Activated T-cell treated with anti-CD3 and anti-CD28 coated beads, Interleukin-2, amount 50 U/mL, for 48 hours (primary cell): Measurements from ENCODE around the gene DGKI.
"Not testable (repeated sequence)": the region's sequence is repeated elsewhere in the genome, so short reads cannot be mapped to it uniquely, and the experiment has no call there.

Source experiments
- DNase-seq, 2 experiments: peaks; one replicate each; pipeline ENCODE4 v3.0.0-alpha.2; 2020

Gene DGKI

DNA sequence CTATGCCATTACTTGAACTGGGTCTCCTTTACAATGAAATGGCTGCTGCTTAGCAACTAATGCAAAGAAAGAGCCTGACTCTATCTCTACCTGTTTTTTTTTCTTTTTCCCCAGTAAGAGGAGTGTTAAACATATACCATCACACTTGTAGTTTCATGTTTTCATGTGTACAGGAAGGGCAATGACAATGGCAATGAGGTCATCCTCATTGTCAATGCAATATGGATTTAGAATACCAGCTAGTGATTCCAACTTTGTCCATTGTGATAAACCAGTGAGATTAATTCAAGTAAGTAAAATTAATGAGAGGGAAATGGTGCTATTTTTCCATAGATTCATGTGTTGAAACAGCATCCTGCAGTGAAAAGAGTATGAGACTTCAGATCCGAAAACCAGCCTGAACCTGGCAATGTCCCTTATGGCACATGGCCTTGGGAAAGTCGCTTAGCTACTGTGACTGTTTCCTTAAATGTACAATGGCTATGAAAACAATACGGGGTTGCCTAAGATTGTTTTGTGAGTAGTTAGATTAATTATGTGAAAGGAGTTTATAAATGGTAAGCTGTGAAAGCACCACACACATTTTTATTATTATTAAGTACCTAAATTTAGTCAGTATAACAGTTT, 11.2 kb downstream of the DGKI start:
- no peak for DNase-seq

DNA sequence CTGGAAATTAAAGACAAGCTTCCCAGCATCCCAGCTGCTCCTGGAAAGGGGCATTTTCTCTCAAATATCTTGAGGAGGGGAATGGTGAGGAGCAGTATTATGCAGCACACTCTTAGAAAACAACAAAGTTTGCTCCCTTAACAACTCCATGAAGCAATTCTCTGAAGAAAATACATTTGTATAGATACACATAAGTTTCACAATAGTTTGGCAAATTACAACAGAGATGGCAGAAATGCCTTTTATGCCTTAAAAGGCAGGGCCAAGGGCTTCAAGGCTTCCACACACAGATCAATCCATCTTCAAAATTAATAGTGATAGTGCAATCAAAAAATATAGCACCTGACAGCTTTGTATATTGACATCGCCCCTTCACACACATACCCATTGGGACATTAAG, 12.2 kb downstream of the DGKI start:
- DNase-seq: no peak

DNA sequence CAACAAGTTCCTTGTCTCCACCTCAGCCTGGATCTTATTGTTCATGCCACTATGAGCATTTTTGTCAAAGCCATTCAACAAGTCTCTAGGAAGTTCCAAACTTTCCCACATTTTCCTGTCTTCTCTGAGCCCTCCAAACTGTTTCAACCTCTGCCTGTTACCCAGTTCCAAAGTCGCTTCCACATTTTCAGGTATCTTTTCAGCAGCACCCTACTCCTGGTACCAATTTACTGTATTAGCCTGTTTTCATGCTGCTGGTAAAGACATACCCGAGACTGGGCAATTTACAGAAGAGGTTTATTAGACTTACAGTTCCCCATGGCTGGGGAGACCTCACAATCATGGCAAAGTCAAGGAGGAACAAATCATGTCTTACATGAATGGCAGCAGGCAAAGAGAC, 13.8 kb downstream of the DGKI start:
- not testable (repeated sequence) for DNase-seq

DNA sequence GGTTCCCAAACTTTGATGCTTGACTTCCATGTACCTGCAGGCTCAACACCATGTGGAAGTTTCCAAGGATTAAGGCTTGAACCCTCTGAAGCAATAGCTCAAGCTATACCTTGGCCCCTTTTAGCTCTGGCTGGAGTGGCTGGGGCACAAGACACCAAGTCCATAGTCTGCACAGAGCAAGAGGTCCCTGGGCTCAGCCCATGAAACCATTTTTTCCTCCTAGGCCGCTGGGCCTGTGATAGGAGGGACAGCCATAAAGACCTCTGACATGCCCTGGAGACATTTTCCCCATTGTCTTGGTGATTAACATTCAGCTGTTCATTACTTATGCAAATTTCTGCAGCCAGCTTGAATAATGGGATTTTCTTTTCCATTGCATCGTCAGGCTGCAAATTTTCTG, 14.4 kb downstream of the DGKI start:
- DNase-seq: no peak

DNA sequence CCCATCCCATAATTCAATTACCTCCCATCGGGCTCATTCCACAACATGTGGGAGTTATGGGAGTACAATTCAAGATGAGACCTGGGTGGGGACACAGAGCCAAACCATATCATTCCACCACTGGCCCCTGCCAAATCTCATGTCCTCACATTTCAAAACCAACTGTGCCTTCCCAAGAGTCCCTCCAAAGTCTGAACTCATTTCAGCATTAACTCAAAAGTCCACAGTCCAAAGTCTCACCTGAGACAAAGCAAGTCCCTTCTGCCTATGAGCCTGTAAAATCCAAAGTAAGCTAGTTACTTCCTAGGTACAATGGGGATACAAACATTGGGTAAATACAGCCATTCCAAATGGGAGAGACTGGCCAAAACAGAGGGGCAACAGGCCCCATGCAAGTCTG, 15.2 kb downstream of the DGKI start:
- not testable (repeated sequence) for DNase-seq

DNA sequence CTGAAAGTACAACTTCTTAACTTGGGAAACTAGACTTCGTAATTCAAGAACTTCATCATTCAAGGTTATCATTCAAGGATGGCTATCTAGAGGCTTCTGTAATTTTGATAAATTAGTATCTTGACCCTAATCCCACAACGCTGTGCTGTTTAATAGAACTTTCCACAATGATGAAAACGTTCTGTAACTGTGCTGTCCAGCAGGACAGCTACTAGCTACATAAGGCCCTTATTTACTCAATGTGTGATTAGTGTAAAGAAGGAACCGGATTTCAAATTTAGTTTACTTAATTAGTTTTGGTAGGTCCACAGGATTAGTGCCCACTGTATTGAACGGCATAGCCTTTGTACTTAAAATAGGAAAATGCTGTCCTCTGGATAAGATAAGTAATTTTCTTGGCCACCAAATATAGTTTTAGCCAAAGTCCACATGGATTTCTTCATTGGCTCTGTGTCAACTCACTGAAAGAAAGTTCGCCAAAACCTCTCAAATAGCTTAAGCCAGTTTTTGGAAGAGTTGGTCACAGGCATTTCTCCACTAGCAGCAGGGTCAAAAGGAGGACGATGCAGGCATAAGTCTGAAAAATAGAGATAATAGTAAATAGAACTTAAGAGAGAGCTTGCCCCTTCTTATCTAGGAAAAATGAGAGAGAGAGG, 17.3 kb downstream of the DGKI start:
- DNase-seq: no peak

DNA sequence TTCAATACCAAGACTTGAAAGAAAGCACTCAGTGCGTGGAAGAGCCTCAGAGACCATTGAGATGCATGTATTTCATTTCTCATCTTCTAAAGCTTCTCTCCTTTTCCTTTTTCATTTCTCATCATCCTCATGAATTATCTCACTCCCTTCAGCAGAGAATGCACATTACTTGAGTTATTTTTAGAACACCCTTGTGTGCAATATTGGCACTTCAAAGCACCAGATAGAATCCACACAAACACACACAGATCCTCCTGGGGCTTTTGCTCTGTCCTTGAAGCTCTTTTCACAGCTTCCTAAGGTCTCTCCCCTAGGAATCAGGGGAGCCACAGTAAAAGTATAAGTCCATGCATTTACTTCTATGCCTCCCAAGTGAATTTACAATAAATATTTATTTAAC, 18.3 kb downstream of the DGKI start:
- no peak for DNase-seq

DNA sequence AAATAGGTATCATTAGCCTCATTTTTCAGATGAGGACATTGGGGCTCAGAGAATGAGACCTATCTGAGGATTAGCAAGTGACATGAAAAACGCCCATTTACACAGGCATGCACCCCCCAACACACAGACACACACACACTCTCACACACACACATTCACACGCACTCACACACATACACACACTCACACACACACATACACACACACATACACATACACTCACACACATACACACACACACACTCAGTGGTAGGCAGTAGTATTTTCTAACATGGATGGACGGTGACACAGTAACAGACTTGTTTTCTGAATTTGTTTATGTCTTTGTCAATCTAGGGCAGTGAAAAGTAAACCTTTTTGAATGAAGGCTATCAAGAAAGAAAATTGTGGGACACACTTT, 21.3 kb downstream of the DGKI start:
- DNase-seq: no peak

DNA sequence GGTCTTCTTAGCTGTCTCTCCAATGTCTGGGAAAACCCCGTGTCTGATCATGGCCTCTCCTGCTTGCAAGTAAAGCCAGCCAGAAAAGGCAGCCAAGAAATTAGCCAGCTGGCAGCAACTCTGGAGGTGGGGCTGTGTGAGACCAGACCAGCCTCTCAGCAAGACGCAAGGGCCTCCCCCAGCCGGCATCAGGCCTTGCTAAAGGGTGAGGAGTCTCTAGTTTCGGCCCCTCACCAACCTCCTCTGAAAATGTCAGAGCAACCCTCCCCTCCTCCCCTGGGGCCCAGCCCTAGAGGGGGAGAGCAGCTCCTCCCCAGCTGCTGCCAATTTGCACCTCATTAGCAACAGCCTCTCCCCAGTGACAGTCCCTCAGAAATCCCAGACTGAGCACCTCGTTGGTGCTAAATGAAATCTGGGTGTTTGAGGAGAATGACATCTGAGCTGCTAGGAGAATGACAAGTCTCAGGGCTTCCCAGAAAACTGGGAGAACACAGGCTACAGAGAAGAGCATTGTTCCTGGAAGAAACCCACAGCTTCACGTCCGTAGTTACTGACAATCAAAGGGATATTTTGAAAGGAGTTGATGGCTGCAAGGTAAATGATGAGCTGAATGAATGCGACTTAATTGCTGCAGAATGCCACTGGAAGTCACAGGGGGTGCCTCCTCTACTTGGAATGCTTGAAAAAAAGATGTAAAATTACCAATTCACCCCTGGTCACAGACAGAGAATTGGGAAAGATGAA, 25.9 kb downstream of the DGKI start:
- DNase-seq: no peak

DNA sequence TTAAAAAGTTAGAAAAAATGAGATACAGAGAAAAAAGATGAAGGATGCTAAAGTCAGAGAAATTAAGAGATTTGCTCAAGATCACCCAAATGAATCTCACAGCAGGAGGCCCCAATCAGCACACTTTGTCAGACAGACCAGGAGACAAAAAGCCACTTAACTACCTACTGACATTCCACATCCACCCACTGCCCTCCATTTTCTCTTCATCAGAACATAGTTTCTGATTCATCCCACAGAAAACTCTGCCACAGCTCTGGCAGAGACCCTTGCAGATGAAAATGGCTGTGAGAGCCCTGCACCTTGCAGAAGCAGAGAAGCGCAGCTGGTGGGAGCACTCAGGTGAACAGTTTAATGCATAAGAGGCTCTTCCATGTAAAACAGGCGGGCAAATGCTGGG, 26.6 kb downstream of the DGKI start:
- DNase-seq: no peak

DNA sequence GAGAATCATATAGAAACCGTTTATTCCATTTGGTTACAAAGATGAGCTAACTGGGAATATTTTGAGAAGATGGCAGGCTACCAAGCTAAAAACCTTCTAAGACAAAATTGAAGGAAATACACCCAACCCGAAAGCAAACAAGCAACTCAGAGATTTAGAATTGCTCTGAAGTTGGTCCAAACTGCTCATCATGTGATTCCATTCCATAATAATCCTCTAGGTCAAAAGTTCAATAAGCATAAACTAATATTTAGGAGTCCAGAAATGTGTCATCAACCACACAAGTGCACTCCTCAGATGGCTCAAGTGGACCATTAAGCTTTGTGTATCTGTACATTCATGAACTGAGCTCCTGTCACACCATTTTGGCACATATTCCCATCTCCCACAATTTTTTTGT, 28.7 kb downstream of the DGKI start:
- DNase-seq: no peak

DNA sequence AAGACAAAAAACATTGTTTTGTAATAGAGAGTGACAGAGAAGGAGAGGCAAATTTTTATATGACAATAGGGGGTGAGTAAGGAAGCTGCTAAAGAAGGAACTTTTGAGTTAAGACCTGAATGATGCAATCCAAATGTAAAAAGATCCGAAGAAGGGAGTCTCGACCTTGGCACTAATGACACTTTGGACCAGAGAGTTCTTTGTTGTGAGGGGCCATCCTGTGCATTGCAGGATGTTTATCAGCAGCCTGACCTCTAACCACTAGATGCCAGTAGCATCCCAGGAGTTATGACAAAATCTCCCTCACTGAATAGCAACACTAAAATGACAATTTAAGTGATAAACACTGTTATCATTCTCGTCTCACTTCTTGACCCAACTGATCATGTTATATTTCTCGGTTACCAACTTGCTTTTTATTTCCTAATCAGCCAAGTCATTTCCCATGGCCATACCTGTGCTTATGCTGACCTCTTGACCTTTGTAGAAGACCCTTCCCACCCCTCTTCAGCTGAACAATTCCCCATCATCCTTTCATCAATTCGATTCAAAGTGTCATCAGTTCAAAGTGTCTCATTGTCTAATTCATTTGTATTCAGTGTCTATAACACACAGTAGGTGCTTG, 30.0 kb downstream of the DGKI start:
- no peak for DNase-seq

DNA sequence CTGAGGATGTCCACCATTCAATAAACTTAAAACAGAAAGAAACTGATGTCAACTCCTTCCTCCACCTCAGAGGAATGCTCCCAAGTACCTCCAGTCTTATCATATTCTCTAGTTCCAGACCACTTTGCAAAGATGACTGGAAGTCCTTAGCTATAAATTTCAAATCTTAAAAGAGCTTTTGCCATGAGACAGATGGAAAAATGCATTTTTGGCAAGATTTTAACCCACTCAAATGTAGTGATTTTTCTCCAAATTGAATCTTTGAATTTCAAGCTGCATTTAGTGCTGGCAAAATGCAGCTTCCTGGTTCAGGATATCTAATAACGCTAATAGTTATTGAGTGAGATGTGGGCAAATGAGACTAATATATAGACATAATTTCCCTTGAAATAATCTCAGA, 33.2 kb downstream of the DGKI start:
- no peak for DNase-seq

DNA sequence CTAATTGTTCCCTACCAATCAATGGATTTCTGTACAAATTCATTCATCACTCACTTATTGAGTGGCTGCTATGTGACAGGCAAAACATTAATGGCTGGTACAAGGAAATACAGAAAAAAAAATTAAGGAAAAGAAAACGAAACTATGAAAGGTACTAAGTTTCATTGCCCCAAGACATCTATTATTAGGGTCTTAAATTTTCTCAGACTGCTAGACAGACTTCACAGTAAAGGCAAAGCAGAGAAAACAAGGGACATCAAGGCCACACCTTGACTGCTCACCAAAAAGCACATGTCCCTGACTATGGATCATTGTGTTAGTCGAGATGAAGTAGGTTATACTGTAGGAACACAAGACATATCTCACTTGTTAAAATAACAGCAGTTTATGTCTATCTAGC, 36.5 kb downstream of the DGKI start:
- DNase-seq: no peak

DNA sequence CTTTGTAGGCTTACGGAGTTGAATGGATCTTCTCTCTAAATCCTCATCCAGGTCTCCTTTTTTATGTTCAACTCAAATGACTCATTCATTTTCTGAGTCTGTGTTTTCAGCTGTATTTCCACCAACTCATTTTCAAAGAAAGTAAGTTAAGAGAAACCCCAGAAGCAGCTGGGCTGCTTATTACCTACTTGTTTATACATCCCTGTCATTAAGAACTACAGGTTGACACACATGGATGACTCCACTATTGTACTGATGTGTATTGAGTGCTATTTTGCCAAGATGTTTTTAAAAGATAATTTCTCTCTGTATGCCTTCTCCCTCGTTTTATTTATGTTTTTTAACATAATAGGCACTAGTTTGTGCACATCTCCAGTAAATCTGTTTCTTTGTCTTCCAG, 41.9 kb downstream of the DGKI start:
- no peak for DNase-seq

DNA sequence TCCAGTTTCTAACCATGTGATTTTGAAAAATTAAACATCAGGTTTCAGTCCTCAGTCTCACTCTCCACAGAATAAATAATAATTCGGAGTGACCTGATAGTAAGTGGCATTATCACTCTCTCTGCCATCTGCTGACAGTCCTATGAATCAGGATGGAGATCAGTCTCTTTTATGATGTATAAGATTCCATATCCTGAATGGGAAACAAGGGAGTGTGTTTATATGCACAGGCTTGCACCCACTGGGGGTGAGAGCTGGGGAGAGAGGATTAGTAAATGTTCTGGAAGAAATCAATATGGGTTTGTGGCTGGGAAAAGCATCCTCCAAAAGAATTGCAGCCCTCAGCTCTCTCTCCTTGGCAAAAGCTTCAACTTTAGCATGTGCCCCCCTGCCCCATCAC, 45.3 kb downstream of the DGKI start:
- no peak for DNase-seq

DNA sequence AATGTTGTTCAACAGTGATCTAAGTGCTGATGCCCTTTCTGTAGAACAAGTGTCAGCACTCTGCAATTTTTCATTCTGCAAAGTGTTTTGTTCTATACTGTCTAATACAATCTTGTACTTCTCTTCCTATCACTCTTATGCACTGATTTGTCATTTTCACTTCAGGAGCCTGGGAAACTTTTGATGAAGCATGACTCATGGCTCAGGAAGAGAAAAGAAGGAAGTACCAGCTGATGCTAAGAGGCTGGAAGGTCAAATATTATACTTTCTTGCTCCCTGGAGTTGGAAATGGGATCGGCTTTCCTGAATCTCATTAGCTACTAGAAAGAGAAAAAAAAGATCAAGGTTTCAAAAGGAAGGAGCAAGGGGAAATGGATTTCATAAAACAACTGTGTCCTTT, 45.8 kb downstream of the DGKI start:
- no peak for DNase-seq

DNA sequence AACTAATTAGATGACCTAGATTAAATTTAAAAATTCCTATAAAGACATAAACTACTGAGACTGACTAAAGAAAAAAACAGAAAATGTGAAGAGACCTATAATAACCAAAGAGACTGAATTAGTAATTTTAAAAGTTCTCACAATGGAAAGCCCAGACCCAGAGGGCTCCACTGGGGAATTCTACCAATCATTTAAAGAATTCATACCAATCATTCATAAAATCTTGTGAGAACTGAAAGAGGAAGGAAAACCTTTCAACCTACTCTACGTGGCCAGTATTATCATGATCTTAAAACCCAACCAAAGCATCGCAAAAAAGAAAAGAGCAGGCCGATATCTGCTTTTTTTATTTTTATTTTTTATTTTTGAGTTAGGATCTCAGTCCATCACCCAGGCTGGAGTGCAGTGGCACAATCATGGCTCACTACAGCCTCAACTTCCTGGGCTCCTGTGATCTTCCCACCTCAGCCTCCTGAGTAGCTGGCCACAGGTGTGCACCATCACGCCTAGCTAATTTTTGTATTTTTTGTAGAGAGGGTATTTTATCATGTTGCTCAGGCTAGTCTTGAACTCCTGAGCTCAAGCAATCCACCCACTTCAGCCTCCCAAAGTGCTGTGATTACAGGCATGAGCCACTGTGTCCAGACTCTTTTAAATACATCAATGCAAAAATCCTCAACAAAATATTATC, 48.6 kb downstream of the DGKI start:
- DNase-seq: no peak

DNA sequence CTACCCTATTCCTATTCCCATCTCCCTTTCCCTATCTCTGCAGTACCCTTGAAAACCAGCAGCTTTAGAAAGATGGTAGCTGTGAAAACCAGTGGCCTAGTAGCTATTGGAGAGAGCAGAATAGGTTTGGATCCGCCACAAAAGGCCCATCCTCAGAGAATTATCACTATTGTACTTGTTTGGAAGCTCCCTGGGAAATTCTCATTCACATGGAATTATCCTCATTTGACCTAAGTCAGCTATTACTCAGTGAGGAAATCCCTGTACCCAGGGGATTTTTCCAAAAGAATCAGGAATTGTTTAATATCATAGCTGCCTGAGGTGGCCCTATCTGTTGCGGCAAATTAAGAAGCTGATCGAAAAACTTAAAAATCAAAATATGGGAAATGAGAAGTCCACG, 51.6 kb downstream of the DGKI start:
- DNase-seq: no peak

DNA sequence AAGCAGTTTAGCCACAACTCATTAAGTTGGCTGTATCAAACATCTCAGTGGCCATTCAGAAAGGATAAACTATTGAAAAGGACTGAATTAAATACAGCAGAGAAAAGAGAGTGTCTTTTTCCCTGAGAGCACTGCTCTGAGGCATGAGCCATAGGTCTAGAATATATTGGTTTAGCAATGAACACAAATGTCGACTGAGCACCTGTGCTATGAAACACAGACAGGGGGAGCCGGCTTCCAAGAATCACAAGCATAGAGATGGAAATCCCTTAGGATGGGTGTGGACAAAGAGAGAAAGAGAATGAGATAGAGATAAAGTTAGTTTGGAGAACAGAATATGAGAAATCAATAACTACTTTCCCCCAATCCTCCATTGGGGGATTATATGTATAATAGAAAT, 54.8 kb downstream of the DGKI start:
- DNase-seq: no peak

DNA sequence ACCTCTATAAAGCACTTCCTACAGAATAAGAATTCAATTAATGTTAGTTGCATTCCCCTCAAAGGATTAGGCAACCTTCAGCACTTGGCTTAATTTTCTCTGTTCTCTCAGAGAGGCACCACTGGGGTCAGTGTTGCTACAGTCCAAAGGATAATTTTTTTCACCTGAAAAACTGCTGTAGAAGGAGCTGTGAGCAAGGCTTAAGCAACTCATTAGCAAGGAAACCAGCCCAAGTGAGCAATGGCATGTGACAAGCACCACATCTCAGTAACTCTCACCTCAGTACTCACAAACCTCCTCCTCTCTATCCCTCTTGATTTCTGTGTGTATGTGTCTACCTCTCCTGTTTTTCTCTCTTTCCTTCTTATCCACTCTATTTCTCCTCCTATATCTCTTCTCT, 55.9 kb downstream of the DGKI start:
- DNase-seq: no peak

DNA sequence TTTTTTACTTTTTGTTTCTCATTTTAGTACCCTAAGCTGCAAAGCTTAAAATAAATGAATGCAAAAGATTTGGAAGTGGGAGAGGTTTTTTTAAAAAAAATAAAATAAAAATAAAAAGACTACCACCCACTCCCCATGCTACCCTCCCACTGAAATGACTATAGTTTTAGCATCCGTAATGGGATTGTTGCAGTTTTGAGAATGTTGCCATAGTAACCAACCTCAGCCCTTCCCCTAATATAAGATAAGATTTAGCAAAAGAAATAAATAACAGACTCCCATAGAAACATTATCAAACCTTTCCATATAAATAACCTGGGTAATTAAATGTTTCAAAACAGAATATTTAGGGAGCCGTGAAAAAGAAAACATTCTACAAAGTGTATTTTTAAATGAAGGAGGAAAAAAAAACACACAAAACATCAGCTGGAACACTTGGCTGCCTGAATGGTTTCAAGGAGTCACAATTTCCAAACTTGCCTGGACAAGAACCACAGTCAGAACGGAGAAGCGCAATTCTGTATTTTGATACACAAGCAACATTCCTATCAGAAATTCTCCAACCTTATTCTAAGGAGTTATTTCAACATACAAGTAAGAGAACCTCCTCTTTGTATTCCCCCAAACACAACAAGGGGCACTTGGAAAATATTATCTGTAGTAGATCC, 57.4 kb downstream of the DGKI start:
- no peak for DNase-seq
